HL-60 (cell line): ENCODE measurements around the gene NAALADL2.

Experiments
- DNase-seq, 2 experiments: peaks; one replicate each; pipeline ENCODE4 v3.0.0-alpha.2; 2010 to 2020; ENCODE audit warnings: low read depth in 1 of 2, low spot score in 1 of 2
- H3K27ac ChIP-seq: fragments of 250-450 bp; sonication (Bioruptor Pico); replicated peaks from 2 replicates; pipeline ENCODE4 v1.5.1; 2020; ENCODE audit warnings: mild to moderate bottlenecking, moderate library complexity
- H3K27me3 ChIP-seq: fragments of 250-450 bp; sonication (Bioruptor Pico); 2 replicates; pipeline ENCODE4 v1.5.1; 2021; ENCODE audit warnings: mild to moderate bottlenecking, moderate library complexity; ENCODE audit not compliant: insufficient read depth, poor library complexity, severe bottlenecking
- H3K4me3 ChIP-seq: replicated peaks from 2 replicates; pipeline ENCODE4 v1.5.1; 2011; ENCODE audit warnings: mild to moderate bottlenecking, control low read depth, low read length; ENCODE audit not compliant: insufficient read depth
- GABPA ChIP-seq: IDR thresholded peaks from 2 replicates; pipeline ENCODE4 v1.6.1; 2012; ENCODE audit warnings: low read depth
- POLR2AphosphoS5 ChIP-seq: IDR thresholded peaks from 2 replicates; pipeline ENCODE4 v1.6.1; 2012; ENCODE audit warnings: low read depth
- SPI1 ChIP-seq: IDR thresholded peaks from 2 replicates; pipeline ENCODE4 v1.6.1; 2012; ENCODE audit warnings: low read depth, mild to moderate bottlenecking, borderline replicate concordance
- TF ChIP-seq, protein P1 (sequence below): IDR thresholded peaks from one replicate; pipeline ENCODE4 v1.5.1; 2011; ENCODE audit warnings: low read length, control low read depth, inconsistent platforms; ENCODE audit not compliant: insufficient read depth
- TF ChIP-seq, protein P2 (sequence below): IDR thresholded peaks from 2 replicates; pipeline ENCODE4 v1.6.1; 2012; ENCODE audit warnings: low read depth; ENCODE audit not compliant: insufficient replicate concordance

Gene NAALADL2

DNA sequence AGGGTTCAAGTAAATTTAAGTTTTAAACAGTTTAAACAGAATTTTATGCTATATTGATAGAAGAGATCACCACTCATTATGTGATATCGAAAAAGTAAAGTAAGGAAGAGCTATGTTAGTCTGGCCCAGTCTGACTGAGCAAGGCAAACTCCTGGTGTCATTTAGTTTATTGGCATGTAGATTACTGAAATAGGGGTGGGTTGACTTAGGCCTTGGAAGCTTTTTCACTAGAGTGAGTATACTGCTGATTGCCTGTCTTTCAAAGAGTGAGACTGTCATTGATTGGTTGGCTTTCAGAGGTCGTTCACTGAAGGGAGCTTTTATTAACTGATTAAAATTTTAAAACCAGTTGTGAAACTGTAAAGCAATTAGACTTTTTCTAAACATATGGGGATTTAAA is 294.5 kb downstream of the NAALADL2 start:
- Histone ChIP-seq H3K4me3 (no peak overlapping the region), H3K27me3 (no peaks in the 10 kb centered on the region), H3K27ac (no peak overlapping the region)
- DNase-seq, result no peak
- TF ChIP-seq GABPA (no peak), SPI1 (no peak), POLR2AphosphoS5 (no peak)
- TF ChIP-seq, protein P1, sequence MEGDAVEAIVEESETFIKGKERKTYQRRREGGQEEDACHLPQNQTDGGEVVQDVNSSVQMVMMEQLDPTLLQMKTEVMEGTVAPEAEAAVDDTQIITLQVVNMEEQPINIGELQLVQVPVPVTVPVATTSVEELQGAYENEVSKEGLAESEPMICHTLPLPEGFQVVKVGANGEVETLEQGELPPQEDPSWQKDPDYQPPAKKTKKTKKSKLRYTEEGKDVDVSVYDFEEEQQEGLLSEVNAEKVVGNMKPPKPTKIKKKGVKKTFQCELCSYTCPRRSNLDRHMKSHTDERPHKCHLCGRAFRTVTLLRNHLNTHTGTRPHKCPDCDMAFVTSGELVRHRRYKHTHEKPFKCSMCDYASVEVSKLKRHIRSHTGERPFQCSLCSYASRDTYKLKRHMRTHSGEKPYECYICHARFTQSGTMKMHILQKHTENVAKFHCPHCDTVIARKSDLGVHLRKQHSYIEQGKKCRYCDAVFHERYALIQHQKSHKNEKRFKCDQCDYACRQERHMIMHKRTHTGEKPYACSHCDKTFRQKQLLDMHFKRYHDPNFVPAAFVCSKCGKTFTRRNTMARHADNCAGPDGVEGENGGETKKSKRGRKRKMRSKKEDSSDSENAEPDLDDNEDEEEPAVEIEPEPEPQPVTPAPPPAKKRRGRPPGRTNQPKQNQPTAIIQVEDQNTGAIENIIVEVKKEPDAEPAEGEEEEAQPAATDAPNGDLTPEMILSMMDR, result no peak
- TF ChIP-seq, protein P2, sequence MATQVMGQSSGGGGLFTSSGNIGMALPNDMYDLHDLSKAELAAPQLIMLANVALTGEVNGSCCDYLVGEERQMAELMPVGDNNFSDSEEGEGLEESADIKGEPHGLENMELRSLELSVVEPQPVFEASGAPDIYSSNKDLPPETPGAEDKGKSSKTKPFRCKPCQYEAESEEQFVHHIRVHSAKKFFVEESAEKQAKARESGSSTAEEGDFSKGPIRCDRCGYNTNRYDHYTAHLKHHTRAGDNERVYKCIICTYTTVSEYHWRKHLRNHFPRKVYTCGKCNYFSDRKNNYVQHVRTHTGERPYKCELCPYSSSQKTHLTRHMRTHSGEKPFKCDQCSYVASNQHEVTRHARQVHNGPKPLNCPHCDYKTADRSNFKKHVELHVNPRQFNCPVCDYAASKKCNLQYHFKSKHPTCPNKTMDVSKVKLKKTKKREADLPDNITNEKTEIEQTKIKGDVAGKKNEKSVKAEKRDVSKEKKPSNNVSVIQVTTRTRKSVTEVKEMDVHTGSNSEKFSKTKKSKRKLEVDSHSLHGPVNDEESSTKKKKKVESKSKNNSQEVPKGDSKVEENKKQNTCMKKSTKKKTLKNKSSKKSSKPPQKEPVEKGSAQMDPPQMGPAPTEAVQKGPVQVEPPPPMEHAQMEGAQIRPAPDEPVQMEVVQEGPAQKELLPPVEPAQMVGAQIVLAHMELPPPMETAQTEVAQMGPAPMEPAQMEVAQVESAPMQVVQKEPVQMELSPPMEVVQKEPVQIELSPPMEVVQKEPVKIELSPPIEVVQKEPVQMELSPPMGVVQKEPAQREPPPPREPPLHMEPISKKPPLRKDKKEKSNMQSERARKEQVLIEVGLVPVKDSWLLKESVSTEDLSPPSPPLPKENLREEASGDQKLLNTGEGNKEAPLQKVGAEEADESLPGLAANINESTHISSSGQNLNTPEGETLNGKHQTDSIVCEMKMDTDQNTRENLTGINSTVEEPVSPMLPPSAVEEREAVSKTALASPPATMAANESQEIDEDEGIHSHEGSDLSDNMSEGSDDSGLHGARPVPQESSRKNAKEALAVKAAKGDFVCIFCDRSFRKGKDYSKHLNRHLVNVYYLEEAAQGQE, result no peak

GRCh38 chr3:175155172-175155571 is 296.0 kb downstream of the NAALADL2 start:
- Histone ChIP-seq H3K4me3 (no peak overlapping the region), H3K27me3 (no peaks in the 10 kb centered on the region), H3K27ac (no peak overlapping the region)
- TF ChIP-seq, protein P2, result no peak
- TF ChIP-seq SPI1, result no peak
- no peak for DNase-seq

DNA sequence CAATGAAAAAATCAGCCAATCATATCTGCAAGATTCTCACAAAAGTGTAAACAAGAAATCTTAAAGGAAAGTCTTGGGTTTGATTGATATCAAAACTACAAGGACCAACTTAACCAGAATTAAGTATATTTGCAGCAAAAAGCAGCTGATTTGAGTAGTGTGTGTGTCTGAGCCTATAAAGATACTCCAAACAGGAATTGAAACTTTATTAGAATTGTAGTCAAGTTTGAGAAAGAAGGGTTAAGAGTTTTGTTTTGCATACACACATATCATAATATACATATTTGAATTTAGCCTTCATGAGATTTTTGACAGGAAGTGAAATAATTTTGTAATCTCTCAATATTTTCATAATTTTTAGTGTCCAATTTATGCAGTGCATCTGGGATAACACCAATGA is 300.1 kb downstream of the NAALADL2 start:
- Histone ChIP-seq H3K27ac (no peak overlapping the region), H3K4me3 (no peak overlapping the region), H3K27me3 (no peaks in the 10 kb centered on the region)
- TF ChIP-seq POLR2AphosphoS5 (no peak), SPI1 (no peak), GABPA (no peak)
- TF ChIP-seq, protein P2, result no peak
- TF ChIP-seq, protein P1, result no peak
- DNase-seq, result no peak

GRCh38 chr3:175161291-175161690 is 302.2 kb downstream of the NAALADL2 start:
- no peaks in the 10 kb centered on the region for H3K27me3 ChIP-seq
- DNase-seq, result no peak
- TF ChIP-seq SPI1 (no peak), GABPA (no peak), POLR2AphosphoS5 (no peak)
- TF ChIP-seq, protein P2, result no peak
- TF ChIP-seq, protein P1, result no peak
- no peak overlapping the region for H3K4me3 ChIP-seq
- no peak overlapping the region for H3K27ac ChIP-seq
